ENCODE results near the gene NDUFA3. TPM values are rescaled to one million over a fixed set of nuclear protein-coding genes. Genes with fewer than 3 reads are reported as not detected.

NDUFA3 gene
- total RNA-seq, 1 donor from 2014 or later, result 493 TPM

DNA sequence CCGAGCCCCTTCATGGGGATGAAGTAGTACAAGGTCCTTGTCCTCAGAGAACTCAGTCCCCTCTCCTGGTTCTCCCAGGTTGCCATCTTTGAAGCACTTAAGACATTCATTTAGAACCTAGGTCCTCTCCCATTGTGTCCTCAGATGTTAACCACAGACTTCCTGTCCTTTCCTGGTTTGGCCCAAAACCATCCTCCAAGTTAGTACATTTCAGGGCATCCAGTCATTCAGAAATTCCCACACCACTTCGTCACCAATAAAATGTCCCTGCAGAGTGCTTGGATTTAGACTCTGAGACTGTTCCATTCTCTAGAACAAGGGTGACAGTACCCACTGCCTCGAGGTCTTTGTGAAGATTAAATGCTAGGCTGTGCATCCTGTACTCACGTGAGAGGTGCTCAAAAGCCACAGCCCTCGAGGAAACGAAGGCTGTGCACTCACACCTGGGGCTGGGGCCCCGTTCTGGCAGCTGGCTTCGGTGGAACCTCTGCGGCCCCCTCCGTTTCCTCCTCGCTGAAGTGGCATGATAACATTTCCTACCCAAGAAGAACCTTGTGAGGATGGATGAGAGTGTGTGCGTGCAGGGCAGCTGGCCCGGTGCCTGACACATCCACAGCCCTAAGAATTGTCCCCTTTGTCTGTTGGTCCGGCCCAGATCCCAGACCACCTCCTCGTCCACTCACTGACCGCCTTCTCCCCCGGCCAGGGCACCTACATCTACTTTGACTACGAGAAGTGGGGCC is 52.1 kb downstream of the NDUFA3 start:
- no peak for ATAC-seq (ENCODE audit: poor library complexity)
- intact Hi-C loops (cut with DNase I), result no loop called here
- no peak for DNase-seq

DNA sequence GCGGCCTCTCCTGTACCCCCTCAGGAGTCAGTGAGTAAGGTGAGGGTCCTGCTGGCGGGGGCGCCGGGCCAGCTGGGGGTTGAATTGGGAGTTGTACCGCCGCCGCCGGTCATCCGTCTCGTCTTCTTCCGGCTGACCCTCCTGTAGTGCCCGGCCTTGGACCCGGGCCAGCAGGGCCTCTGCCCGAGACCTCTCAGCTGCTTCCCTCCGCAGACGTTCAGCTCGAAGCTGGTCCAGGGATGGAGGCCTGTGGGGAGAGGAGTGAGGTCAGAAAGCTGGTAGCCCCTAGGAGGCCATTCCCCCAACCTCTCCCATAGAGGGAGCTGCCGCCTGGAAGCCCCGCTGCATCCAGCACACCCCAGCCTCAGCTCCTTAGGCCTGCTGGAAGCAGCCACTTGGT is 53.0 kb downstream of the NDUFA3 start:
- intact Hi-C loops (cut with DNase I), result no loop called here
- DNase-seq (no peak), ATAC-seq (ENCODE audit: poor library complexity) (no peak)

DNA sequence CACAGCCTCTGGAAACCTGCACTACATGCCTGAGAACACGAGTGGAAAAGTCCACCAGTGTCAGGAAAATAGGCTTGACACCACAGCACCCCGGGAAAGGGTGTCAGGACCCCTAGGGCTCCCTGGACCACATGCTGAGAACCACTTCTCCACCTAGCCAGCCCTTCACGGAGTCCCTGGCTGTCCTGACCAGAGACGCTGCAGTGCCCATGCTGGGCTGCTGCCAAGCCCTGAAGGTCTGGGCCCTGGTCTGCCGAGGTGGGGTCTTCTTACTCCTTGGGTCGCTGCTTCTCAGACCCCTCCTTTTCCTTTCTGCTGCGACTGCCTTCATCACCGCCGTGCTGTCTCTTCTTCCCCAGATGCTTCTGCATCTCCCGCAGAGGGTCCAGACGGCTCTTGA is 53.8 kb downstream of the NDUFA3 start:
- ATAC-seq (ENCODE audit: poor library complexity) (no peak), DNase-seq (no peak)
- intact Hi-C loops (cut with DNase I), result no loop called here

DNA sequence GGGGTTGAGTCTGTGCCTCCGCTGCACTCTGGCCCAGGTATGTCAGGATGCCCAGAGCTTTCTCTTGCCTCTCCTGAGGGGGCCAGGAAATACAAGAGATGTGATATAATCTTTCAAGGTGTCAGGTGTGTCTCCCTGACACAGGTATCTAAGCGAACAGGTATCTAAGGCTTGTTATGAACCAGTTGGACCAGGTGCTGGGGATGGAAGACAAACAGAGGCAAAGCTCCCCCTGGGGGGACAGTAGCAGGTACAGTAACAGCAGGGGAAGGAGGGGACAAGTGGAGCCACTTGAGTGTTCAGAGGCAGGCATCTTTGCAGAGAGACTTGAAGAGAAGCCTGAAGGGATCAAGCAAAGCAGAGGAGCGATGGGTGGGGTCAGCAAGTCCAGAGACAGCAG is 54.3 kb downstream of the NDUFA3 start:
- intact Hi-C loops (cut with DNase I), result no loop called here
- ATAC-seq (ENCODE audit: poor library complexity) (no peak), DNase-seq (no peak)

Other genes starting within 250 kb of the NDUFA3 start
- gene MYADM, start 235.0 kb upstream of the NDUFA3 start, total RNA-seq, result 115 TPM
- not detected for gene PRKCG, start 220.7 kb upstream of the NDUFA3 start, total RNA-seq
- gene CACNG7, start 193.6 kb upstream of the NDUFA3 start, total RNA-seq, result not detected
- gene CACNG8, start 139.9 kb upstream of the NDUFA3 start, total RNA-seq, result 0.03 TPM
- gene CACNG6, start 111.2 kb upstream of the NDUFA3 start, total RNA-seq, result not detected
- not detected for gene VSTM1, start 39.0 kb upstream of the NDUFA3 start, total RNA-seq
- not detected for gene TARM1, start 21.5 kb upstream of the NDUFA3 start, total RNA-seq
- 0.54 TPM for gene OSCAR, start 2.1 kb upstream of the NDUFA3 start, total RNA-seq
- gene TFPT, start 12.8 kb downstream of the NDUFA3 start, total RNA-seq, result 9.4 TPM
- 39.9 TPM for gene PRPF31, start 12.9 kb downstream of the NDUFA3 start, total RNA-seq
- gene CNOT3, start 34.9 kb downstream of the NDUFA3 start, total RNA-seq, result 17.6 TPM
- gene LENG1, start 56.9 kb downstream of the NDUFA3 start, total RNA-seq, result 6.5 TPM
- 0.91 TPM for gene TMC4, start 70.3 kb downstream of the NDUFA3 start, total RNA-seq
- gene MBOAT7, start 86.7 kb downstream of the NDUFA3 start, total RNA-seq, result 12.7 TPM
- 14.3 TPM for gene TSEN34, start 88.5 kb downstream of the NDUFA3 start, total RNA-seq
- gene RPS9, start 98.0 kb downstream of the NDUFA3 start, total RNA-seq, result 651 TPM
- gene LILRB3, start 120.2 kb downstream of the NDUFA3 start, total RNA-seq, result 3.6 TPM
- 1.8 TPM for gene LILRA6, start 139.9 kb downstream of the NDUFA3 start, total RNA-seq
- gene LILRB5, start 154.4 kb downstream of the NDUFA3 start, total RNA-seq, result 7.7 TPM
- 1.8 TPM for gene LILRB2, start 178.3 kb downstream of the NDUFA3 start, total RNA-seq
- gene LILRA5, start 210.3 kb downstream of the NDUFA3 start, total RNA-seq, result 1.3 TPM
- not detected for gene LILRA4, start 236.3 kb downstream of the NDUFA3 start, total RNA-seq

All from Right ventricle myocardium superior (tissue), 1 donor.